Stomach smooth muscle (tissue), 2 donors: ENCODE data around the gene CNTNAP2.

Source experiments
- H3K27ac ChIP-seq: one replicate; pipeline ENCODE4 v1.7.0; 2013; ENCODE audit warnings: mild to moderate bottlenecking, low read length, inconsistent platforms
- H3K27me3 ChIP-seq, 2 donors: one replicate each; pipeline ENCODE4 v1.7.0; 2013; ENCODE audit warnings: low read length in 2 of 2; ENCODE audit not compliant: insufficient read depth in 2 of 2, control insufficient read depth in 1 of 2
- H3K36me3 ChIP-seq, 2 donors: one replicate each; pipeline ENCODE4 v1.7.0; 2013; ENCODE audit warnings: low read length in 2 of 2; ENCODE audit not compliant: control insufficient read depth in 2 of 2, insufficient read depth in 2 of 2
- H3K4me1 ChIP-seq: one replicate; pipeline ENCODE4 v1.7.0; 2013; ENCODE audit warnings: low read length; ENCODE audit not compliant: control insufficient read depth, insufficient read depth
- H3K4me3 ChIP-seq, 2 donors: one replicate each; pipeline ENCODE4 v1.7.0; 2013; ENCODE audit warnings: low read length in 2 of 2
- H3K9ac ChIP-seq, 2 donors: one replicate each; pipeline ENCODE4 v1.7.0; 2013; ENCODE audit warnings: low read length in 2 of 2, mild to moderate bottlenecking in 1 of 2
- H3K9me3 ChIP-seq, 2 donors: one replicate each; pipeline ENCODE4 v1.7.0; 2013; ENCODE audit warnings: low read length in 2 of 2; ENCODE audit not compliant: control insufficient read depth in 2 of 2
- donor health status: healthy.
- donor health status: Pancreatic carcinoma.

CNTNAP2 gene

DNA sequence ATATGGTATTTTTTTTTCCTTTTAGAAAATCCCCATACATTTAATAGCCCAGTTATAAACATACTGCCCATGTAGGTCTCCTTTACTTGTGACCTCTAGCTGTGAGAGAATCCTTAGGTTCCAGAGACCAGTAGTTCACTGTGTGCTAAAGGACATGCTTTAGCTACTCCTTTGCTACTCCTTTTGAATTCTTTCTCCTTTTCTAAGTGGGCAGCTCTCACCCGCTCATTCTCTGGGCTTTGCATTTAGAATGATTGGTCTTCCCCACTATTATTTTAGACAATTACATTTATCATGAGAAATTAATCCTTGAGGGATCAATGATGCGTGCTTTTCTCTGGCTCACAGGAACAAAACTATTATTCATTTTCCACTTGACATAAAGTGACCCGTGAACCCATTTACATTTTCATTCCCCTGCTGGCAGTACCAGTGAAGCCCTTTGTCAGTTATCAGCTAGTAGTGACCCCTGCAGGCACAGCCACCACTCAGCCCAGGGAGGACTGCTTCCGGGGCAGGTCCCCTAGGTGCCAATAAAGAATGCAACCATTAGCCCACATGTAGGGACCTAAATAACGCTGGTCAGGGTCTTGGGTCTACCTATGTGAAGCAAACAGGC is 844.3 kb downstream of the CNTNAP2 start:
- H3K4me3 ChIP-seq, result no peak overlapping the region
- no peaks in the 10 kb centered on the region for H3K36me3 ChIP-seq
- H3K27ac ChIP-seq, result no peak overlapping the region
- no peaks in the 10 kb centered on the region for H3K9me3 ChIP-seq
- no peak overlapping the region for H3K9ac ChIP-seq
- no peaks in the 10 kb centered on the region for H3K27me3 ChIP-seq
- no peaks in the 10 kb centered on the region for H3K4me1 ChIP-seq

DNA sequence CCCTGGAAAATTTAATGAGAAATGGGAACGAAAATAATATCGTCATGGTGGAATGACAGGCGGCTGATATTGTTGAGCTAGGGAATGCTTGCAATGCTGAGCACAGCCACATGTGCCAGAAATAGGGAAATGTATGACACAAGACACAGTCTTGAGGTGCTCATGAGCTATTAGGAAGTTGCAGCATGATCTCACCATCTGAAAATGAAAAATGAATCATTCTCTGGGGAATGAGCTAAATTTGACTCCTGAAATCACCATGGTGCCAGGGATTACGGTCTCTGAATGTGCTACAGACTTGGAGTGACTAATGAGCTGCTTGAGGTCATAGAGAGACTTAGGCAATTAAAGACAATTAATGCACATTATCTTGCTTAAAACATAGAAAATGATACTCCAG is 845.0 kb downstream of the CNTNAP2 start:
- Histone ChIP-seq H3K27ac (no peak overlapping the region), H3K9me3 (no peaks in the 10 kb centered on the region), H3K4me1 (no peaks in the 10 kb centered on the region), H3K27me3 (no peaks in the 10 kb centered on the region), H3K9ac (no peak overlapping the region), H3K4me3 (no peak overlapping the region), H3K36me3 (no peaks in the 10 kb centered on the region)

DNA sequence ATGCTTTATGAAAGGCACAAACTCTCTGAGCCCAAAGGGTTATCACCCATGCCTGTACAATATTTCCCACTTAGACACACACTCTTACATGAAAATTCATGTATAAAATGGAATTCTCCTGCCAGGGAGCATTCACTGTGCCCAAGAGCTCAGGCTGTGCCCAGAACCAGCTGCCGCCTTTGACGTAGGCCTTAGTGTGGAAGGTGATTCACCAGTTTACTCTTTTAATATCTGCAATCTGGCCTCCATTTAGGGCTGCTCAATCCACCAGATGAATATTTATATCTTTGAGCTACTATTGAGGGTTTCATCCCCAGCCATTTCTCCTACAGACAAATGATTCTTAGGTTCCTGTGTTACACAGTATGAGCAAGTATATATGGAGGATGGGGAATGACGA is 849.7 kb downstream of the CNTNAP2 start:
- H3K4me3 ChIP-seq, result no peak overlapping the region

DNA sequence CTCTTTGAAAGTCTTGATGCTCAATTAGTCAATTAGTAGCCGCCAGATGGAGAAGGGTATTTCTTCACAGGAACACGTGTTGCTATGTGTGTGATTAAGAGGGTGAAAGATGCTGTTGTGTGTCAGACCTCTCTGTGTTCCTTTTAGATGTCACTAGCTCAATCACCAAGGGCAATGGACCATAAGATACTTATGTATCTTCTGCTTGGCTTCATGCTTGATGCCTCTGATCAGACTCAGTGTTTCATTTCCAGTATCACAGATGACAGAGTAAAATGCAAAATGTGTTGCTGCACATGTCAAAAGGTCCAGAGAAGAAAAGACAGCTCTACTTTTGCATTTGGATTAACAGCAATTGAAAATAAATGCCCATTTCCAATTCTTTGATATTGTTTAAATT is 865.9 kb downstream of the CNTNAP2 start:
- H3K4me3 ChIP-seq, result no peak overlapping the region
- no peaks in the 10 kb centered on the region for H3K27me3 ChIP-seq
- no peaks in the 10 kb centered on the region for H3K4me1 ChIP-seq
- no peaks in the 10 kb centered on the region for H3K36me3 ChIP-seq
- no peak overlapping the region for H3K9ac ChIP-seq
- no peaks in the 10 kb centered on the region for H3K9me3 ChIP-seq
- no peak overlapping the region for H3K27ac ChIP-seq

More for the DNA sequence above, 849.7 kb downstream of the CNTNAP2 start:
- Histone ChIP-seq H3K4me1 (no peaks in the 10 kb centered on the region), H3K36me3 (no peaks in the 10 kb centered on the region), H3K9ac (no peak overlapping the region), H3K9me3 (no peaks in the 10 kb centered on the region), H3K27ac (no peak overlapping the region), H3K27me3 (no peaks in the 10 kb centered on the region)

DNA sequence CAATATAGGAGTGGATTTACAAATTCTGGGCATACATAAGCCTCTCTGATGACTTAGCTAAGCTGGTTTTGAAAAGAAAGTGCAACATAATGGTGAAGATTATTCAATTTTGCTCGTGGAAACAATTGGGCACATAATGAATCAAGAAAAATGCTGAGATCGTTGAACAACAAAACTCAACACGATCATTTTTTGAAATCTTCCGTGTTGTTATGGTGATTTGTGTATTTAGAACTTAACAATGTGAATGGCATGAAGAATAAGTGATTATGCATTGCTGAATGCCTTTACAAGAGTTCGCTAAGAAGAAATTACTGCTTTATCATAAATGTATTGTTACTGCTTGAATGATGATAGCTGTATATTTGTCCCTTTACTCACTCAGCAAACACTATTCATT is 875.0 kb downstream of the CNTNAP2 start:
- Histone ChIP-seq H3K4me3 (no peak overlapping the region), H3K27me3 (no peaks in the 10 kb centered on the region), H3K9me3 (no peaks in the 10 kb centered on the region), H3K36me3 (no peaks in the 10 kb centered on the region), H3K9ac (no peak overlapping the region), H3K27ac (no peak overlapping the region), H3K4me1 (no peaks in the 10 kb centered on the region)

DNA sequence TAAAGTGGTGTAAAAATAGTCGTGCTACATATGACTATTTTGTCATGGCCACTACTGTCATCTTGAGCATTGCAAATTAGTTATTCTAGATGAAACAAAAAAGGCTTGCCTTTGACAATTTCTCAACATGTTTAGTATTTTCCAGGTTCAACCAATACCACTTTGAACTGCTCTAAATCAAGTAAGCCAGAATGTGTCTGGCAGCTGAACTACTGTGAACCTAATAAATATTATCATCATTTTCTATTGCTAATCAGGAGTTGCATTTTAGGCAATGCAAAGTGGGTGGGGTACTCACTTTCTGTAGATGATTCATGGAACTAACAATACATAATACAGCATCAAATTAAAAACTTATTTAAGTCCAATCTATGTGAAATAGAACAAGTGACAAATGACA is 877.2 kb downstream of the CNTNAP2 start:
- no peaks in the 10 kb centered on the region for H3K4me1 ChIP-seq
- no peaks in the 10 kb centered on the region for H3K9me3 ChIP-seq
- no peaks in the 10 kb centered on the region for H3K36me3 ChIP-seq
- no peak overlapping the region for H3K9ac ChIP-seq
- no peak overlapping the region for H3K27ac ChIP-seq
- no peak overlapping the region for H3K4me3 ChIP-seq
- H3K27me3 ChIP-seq, result no peaks in the 10 kb centered on the region

DNA sequence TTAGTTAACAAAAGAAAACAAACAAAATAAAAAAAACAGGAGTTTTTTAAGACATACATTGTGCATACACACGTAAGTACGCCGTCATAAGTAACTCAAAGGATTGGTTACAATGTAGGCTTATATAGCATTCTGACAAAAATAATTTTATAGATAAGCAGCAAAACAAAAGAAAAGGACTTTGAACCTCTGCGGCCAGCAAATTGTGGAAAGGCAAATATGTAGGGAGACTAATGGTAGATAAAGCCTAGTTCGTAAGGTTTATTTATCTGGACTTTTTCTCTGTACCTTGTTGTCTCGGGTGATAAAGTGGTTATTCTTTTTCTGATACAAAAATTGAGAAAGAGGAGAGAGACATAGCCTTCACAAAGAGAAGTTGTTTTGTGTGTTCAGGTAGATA is 891.9 kb downstream of the CNTNAP2 start:
- H3K4me3 ChIP-seq, result no peak overlapping the region
- no peaks in the 10 kb centered on the region for H3K9me3 ChIP-seq
- no peak overlapping the region for H3K9ac ChIP-seq
- H3K36me3 ChIP-seq, result no peaks in the 10 kb centered on the region
- H3K27me3 ChIP-seq, result no peaks in the 10 kb centered on the region
- no peak overlapping the region for H3K27ac ChIP-seq
- no peaks in the 10 kb centered on the region for H3K4me1 ChIP-seq

DNA sequence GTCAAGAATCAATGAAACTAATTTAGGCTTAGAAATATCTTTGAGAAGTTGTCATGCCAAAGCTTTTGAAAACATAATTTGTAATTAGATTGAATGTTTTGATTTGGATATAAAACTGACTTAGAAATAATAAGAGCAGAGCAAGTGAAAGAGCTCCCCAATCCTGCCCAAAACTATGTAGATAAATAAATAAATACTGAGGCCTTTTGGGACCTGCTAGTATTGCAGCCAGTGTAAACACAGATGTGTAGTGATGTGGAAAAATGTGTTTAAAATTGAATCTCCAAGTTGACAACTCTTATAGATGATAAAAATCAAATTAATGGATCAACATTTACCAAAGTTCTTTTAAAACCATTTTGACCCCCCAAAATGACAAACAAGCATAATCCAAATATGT is 896.1 kb downstream of the CNTNAP2 start:
- Histone ChIP-seq H3K9ac (no peak overlapping the region), H3K36me3 (no peaks in the 10 kb centered on the region), H3K4me1 (no peaks in the 10 kb centered on the region), H3K27ac (no peak overlapping the region), H3K4me3 (no peak overlapping the region), H3K27me3 (no peaks in the 10 kb centered on the region), H3K9me3 (no peaks in the 10 kb centered on the region)

DNA sequence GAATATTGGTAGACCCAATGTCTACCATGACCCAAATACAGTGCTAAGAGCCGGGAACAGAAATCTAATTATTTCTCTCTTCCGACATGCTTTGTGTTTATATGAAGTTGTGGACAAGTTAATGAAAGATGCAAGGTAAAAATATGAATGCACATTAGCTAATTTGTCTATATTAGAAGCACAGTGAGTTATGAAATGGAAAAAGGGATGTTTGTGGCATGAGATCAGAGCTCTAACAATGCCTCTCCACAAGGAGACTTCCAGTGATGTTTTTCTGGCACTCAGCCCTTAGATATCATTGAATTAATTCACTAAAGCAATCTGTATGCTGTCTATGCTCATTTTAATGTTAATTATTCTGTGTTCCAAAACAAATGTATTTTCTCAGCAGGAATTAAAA is 897.2 kb downstream of the CNTNAP2 start:
- Histone ChIP-seq H3K36me3 (no peaks in the 10 kb centered on the region), H3K27me3 (no peaks in the 10 kb centered on the region), H3K27ac (no peak overlapping the region), H3K4me3 (no peak overlapping the region), H3K9ac (no peak overlapping the region), H3K4me1 (no peaks in the 10 kb centered on the region), H3K9me3 (no peaks in the 10 kb centered on the region)

DNA sequence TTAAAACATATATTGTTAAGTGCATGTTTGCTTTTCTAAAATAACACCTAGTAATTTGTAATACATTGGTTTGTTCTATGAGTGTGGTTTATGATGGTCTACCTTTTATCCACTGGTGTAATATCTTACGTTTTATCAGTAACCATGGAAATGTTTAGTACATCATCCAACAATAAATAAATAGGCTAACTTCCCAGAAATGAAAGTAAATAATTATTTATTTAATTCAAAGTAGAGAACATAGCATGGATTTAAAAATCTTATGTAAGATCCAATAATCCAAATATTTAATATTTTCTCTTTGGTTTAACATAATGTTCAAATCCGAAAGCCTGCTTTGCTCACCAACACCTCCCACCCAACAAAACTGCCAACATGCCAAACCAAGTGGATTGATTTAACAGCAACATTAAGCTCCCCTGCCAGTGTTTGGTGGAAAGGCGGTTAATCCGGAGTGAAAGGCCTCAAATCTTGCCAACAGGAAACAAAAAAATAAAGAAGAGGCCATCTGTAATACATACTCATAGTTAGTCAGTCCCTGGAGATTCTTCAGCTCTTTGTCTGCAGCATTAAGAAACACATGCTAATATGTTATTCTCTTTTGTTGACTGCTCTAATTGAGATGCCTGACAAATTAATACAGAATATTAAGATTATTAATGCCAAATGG is 897.8 kb downstream of the CNTNAP2 start:
- Histone ChIP-seq H3K9me3 (no peaks in the 10 kb centered on the region), H3K4me3 (no peak overlapping the region), H3K4me1 (no peaks in the 10 kb centered on the region), H3K27ac (no peak overlapping the region), H3K36me3 (no peaks in the 10 kb centered on the region), H3K27me3 (no peaks in the 10 kb centered on the region), H3K9ac (no peak overlapping the region)

DNA sequence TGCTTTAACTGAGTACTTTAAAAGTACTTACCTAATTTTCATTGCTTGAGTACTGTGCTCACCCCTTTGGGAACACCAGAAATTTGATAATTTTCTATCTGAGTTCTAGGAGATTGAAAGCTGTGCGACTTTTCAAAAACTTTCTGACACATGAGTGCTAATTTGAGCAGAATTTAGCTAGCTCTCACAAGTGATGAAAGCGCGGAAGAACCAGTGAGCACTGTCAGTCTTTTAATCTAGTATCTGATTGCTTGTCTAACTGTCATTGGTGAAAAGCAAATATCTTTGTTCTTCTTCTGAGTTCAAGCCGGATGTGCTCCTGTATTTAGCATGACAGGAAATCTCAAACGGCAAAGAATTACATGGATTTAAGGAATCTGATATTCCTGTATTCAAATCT is 899.4 kb downstream of the CNTNAP2 start:
- Histone ChIP-seq H3K27ac (no peak overlapping the region), H3K36me3 (no peaks in the 10 kb centered on the region), H3K9ac (no peak overlapping the region), H3K4me1 (no peaks in the 10 kb centered on the region), H3K9me3 (no peaks in the 10 kb centered on the region), H3K27me3 (no peaks in the 10 kb centered on the region), H3K4me3 (no peak overlapping the region)
